Fibroblast of lung (primary cell): ENCODE measurements around the gene BLOC1S5. TPM values are rescaled to one million over a fixed set of nuclear protein-coding genes. Genes with fewer than 3 reads are reported as not detected.
A peak's percentile ranks its signal among the peaks of the same experiment; 100 is the strongest.

Experiments used
- DNase-seq, 2 donors: peaks; one replicate each; pipeline versions ENCODE4 v3.0.0 to v3.0.0-alpha.2; 2010; ENCODE audit warnings: low read depth in 2 of 2
- H2AFZ ChIP-seq: 2 replicates; pipeline ENCODE4 v1.5.1; 2012; ENCODE audit warnings: low read length, control low read depth, inconsistent platforms
- H3K27ac ChIP-seq: 2 replicates; pipeline ENCODE4 v1.5.1; 2011; ENCODE audit warnings: low read length, control low read depth; ENCODE audit not compliant: insufficient read depth
- H3K27me3 ChIP-seq: 2 replicates; pipeline ENCODE4 v1.5.1; 2011; ENCODE audit warnings: mild to moderate bottlenecking, low read length; ENCODE audit not compliant: control insufficient read depth, insufficient read depth
- H3K36me3 ChIP-seq: 2 replicates; pipeline ENCODE4 v1.5.1; 2011; ENCODE audit warnings: low read length; ENCODE audit not compliant: control insufficient read depth, insufficient read depth
- H3K4me1 ChIP-seq: 2 replicates; pipeline ENCODE4 v1.5.1; 2011; ENCODE audit warnings: low read length; ENCODE audit not compliant: control insufficient read depth, insufficient read depth; ENCODE audit errors: extremely low read depth
- H3K4me2 ChIP-seq: 2 replicates; pipeline ENCODE4 v1.5.1; 2011; ENCODE audit warnings: low read length, control low read depth; ENCODE audit not compliant: insufficient read depth; ENCODE audit errors: extremely low read depth
- H3K4me3 ChIP-seq, 4 experiments: fragments of 200-600 bp in 1 of 4; sonication (generic) in 1 of 4; replicated peaks in 1 of 4; 2 replicates each; pipeline ENCODE4 v1.5.1; 2011 to 2016; ENCODE audit warnings: low read length in 4 of 4, low read depth in 3 of 4, mild to moderate bottlenecking in 3 of 4, control low read depth in 2 of 4, inconsistent platforms in 1 of 4, mixed read lengths in 1 of 4; ENCODE audit not compliant: insufficient read depth in 1 of 4; ENCODE audit errors: control extremely low read depth in 1 of 4
- H3K79me2 ChIP-seq: 2 replicates; pipeline ENCODE4 v1.5.1; 2012; ENCODE audit warnings: mild to moderate bottlenecking, low read length, inconsistent platforms; ENCODE audit not compliant: control insufficient read depth, insufficient read depth
- H3K9ac ChIP-seq: 2 replicates; pipeline ENCODE4 v1.5.1; 2011; ENCODE audit warnings: mild to moderate bottlenecking, low read length, control low read depth; ENCODE audit not compliant: insufficient read depth
- H3K9me3 ChIP-seq: 2 replicates; pipeline ENCODE4 v1.5.1; 2012; ENCODE audit warnings: low read depth, low read length; ENCODE audit not compliant: control insufficient read depth, insufficient read depth
- H4K20me1 ChIP-seq: 2 replicates; pipeline ENCODE4 v1.5.1; 2011; ENCODE audit warnings: low read length; ENCODE audit not compliant: control insufficient read depth, insufficient read depth; ENCODE audit errors: extremely low read depth
- CTCF ChIP-seq, 2 donors: IDR thresholded peaks in 1 of 2; conservative IDR thresholded peaks in 1 of 2; 1 replicate in 1 of 2; 2 replicates in 1 of 2; pipeline ENCODE4 v1.5.1; 2011 to 2012; ENCODE audit warnings: low read length in 2 of 2, control low read depth in 1 of 2, inconsistent platforms in 1 of 2, low read depth in 1 of 2, mild to moderate bottlenecking in 1 of 2
- EZH2 ChIP-seq: IDR thresholded peaks from 2 replicates; pipeline ENCODE4 v1.5.1; 2012; ENCODE audit warnings: low read length, control low read depth, mild to moderate bottlenecking; ENCODE audit errors: missing control alignments
- polyA plus RNA-seq, 2 donors: library from polyadenylated mRNA; depleted of rRNA in 1 of 2; stranded (reverse) in 1 of 2; unstranded in 1 of 2; fragments of >200 nt; gene quantifications; 2 replicates each; pipeline ENCODE4 v1.2.1, GENCODE V29; 2011 to 2012; ENCODE audit warnings: missing spikeins in 1 of 2
- total RNA-seq: library from RNA; depleted of rRNA; stranded (reverse); fragments of >200 nt; gene quantifications from 2 replicates; pipeline ENCODE4 v1.2.1, GENCODE V29; 2014

The BLOC1S5 gene
- total and polyA plus RNA-seq, 2 donors (not counting 1 experiment from before 2014, with no cell fraction given): 10.1 to 20.6 TPM

DNA sequence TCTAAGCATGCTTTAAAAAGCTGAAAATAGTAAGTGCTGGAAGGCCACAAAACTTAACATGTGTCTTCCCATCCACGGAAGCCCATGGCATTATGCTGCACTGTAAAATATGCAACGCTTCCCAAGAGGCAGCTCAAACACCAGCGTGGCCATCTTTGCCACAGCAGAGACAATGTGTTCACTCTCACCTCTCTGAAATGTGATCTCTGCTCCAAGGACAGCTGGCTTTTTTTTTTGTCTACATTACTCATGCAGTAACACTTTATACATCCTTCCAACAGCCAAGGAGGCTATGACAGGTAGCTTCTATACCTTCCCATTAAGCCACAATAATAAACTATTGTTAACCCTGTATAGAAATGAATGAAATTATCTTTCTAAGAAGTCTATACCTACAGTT, 49.2 kb downstream of the BLOC1S5 start:
- TF ChIP-seq EZH2 (no peak), CTCF (conservative IDR thresholded peaks at IDR 0.05 in 1 of 2, IDR thresholded peaks at IDR 0.05 in 1 of 2; ENCODE audit: low read depth in 1 of 2, low read length in 2 of 2) (no peak)
- no peaks in the 10 kb centered on the region for H3K27me3 ChIP-seq
- no peak for DNase-seq
- H4K20me1 ChIP-seq: no peaks in the 10 kb centered on the region
- H3K4me3 ChIP-seq: no peak overlapping the region
- no peaks in the 10 kb centered on the region for H3K36me3 ChIP-seq
- H2AFZ ChIP-seq: no peak overlapping the region
- H3K4me1 ChIP-seq: no peaks in the 10 kb centered on the region
- H3K4me2 ChIP-seq: no peak overlapping the region
- H3K9me3 ChIP-seq: no peaks in the 10 kb centered on the region
- no peak overlapping the region for H3K9ac ChIP-seq
- H3K27ac ChIP-seq: no peak overlapping the region
- no peaks in the 10 kb centered on the region for H3K79me2 ChIP-seq

GRCh38 chr6:8013763-8014162, 50.4 kb downstream of the BLOC1S5 start:
- Histone ChIP-seq H3K36me3 (no peaks in the 10 kb centered on the region), H2AFZ (no peak overlapping the region), H4K20me1 (no peaks in the 10 kb centered on the region), H3K27ac (no peak overlapping the region), H3K9ac (no peak overlapping the region), H3K4me1 (no peaks in the 10 kb centered on the region), H3K4me3 (no peak overlapping the region), H3K9me3 (no peaks in the 10 kb centered on the region), H3K4me2 (no peak overlapping the region), H3K79me2 (no peaks in the 10 kb centered on the region), H3K27me3 (no peaks in the 10 kb centered on the region)
- DNase-seq: peak in 1 of 2 donors; percentile 50
- TF ChIP-seq EZH2: no peak

DNA sequence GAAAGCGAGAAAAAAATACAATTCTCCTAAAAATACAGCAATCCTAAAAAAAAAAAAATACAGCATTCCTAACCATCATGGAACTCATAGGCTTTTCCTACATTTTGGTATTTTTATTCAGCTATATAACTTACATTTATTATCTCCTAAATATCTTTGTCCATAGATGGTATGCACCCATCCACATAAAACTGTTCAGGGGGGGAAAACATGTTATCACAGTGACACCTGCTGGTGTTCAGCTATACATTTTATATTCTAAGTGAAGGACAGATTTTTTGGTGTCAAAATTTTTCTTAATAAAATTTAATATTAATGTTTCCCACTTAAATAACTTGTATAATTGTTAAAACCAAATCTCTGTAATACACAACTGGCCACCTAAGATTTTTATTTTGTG, 58.0 kb downstream of the BLOC1S5 start:
- TF ChIP-seq CTCF (conservative IDR thresholded peaks at IDR 0.05 in 1 of 2, IDR thresholded peaks at IDR 0.05 in 1 of 2; ENCODE audit: low read depth in 1 of 2, low read length in 2 of 2): peak; percentile 39 to 46
- TF ChIP-seq EZH2: no peak

More for the DNA sequence above, 58.0 kb downstream of the BLOC1S5 start:
- no peaks in the 10 kb centered on the region for H3K9me3 ChIP-seq
- no peak overlapping the region for H3K9ac ChIP-seq
- no peak overlapping the region for H3K27ac ChIP-seq
- no peak overlapping the region for H3K4me3 ChIP-seq
- H3K4me1 ChIP-seq: no peaks in the 10 kb centered on the region
- H4K20me1 ChIP-seq: no peaks in the 10 kb centered on the region
- H3K36me3 ChIP-seq: no peaks in the 10 kb centered on the region
- H3K4me2 ChIP-seq: no peak overlapping the region
- H3K27me3 ChIP-seq: no peaks in the 10 kb centered on the region
- no peaks in the 10 kb centered on the region for H3K79me2 ChIP-seq
- DNase-seq: peak; percentile 29 to 60
- no peak overlapping the region for H2AFZ ChIP-seq
